Measurements from ENCODE around the gene TRIM69. TPM values are rescaled to one million over a fixed set of nuclear protein-coding genes. Genes with fewer than 3 reads are reported as not detected.
"Not testable (repeated sequence)": the region's sequence is repeated elsewhere in the genome, so short reads cannot be mapped to it uniquely, and the experiment has no call there.

TRIM69 gene
- total RNA-seq, 4 donors from 2014 or later = 7.3 to 13.6 (median 8.6) TPM

GRCh38 chr15:44734839-44735481 is 1.4 kb upstream of the TRIM69 start:
- intact Hi-C loops (cut with DNase I; ENCODE audit: low total_unique reads) = loop anchor here (5.0 kb wide), 2 partner anchors 68 to 153 kb away; no protein-coding TSS in a partner anchor
- WGBS, 2 donors = 69 to 71% methylated on average over 2 of the region's 2 CpGs
- no peak for TF ChIP-seq POLR2A (IDR thresholded peaks at IDR 0.05)
- no peak for DNase-seq (ENCODE audit: low spot score in 2 of 2)
- H3K4me3 ChIP-seq (ENCODE audit: low read depth, poor library complexity, severe bottlenecking) = no peak overlapping the region

- 57 to 69% methylated on average over 8 of the region's 8 CpGs for WGBS, 2 donors
- DNase-seq (ENCODE audit: low spot score in 2 of 2) = no peak
- TF ChIP-seq, protein P1, sequence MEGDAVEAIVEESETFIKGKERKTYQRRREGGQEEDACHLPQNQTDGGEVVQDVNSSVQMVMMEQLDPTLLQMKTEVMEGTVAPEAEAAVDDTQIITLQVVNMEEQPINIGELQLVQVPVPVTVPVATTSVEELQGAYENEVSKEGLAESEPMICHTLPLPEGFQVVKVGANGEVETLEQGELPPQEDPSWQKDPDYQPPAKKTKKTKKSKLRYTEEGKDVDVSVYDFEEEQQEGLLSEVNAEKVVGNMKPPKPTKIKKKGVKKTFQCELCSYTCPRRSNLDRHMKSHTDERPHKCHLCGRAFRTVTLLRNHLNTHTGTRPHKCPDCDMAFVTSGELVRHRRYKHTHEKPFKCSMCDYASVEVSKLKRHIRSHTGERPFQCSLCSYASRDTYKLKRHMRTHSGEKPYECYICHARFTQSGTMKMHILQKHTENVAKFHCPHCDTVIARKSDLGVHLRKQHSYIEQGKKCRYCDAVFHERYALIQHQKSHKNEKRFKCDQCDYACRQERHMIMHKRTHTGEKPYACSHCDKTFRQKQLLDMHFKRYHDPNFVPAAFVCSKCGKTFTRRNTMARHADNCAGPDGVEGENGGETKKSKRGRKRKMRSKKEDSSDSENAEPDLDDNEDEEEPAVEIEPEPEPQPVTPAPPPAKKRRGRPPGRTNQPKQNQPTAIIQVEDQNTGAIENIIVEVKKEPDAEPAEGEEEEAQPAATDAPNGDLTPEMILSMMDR (IDR thresholded peaks at IDR 0.05) = no peak
- no peak for TF ChIP-seq POLR2A (IDR thresholded peaks at IDR 0.05)
- intact Hi-C loops (cut with DNase I; ENCODE audit: low total_unique reads) = loop anchor here (5.0 kb wide), 1 partner anchor 68 kb away; no protein-coding TSS in a partner anchor
- H3K4me3 ChIP-seq (ENCODE audit: low read depth, poor library complexity, severe bottlenecking) = no peak overlapping the region
These were observed 697 bp upstream of the TRIM69 start for GRCh38 chr15:44735482-44736180.

GRCh38 chr15:44738340-44738984 is 2.1 kb downstream of the TRIM69 start:
- H3K4me3 ChIP-seq (ENCODE audit: low read depth, poor library complexity, severe bottlenecking) = no peak overlapping the region
- TF ChIP-seq POLR2A (IDR thresholded peaks at IDR 0.05) = no peak
- TF ChIP-seq, protein P1 (IDR thresholded peaks at IDR 0.05) = no peak
- intact Hi-C loops (cut with DNase I; ENCODE audit: low total_unique reads) = loop anchor here (5.0 kb wide), 1 partner anchor 71 kb away; no protein-coding TSS in a partner anchor
- no peak for DNase-seq (ENCODE audit: low spot score in 2 of 2)
- 69 to 71% methylated on average over 3 of the region's 3 CpGs for WGBS, 2 donors

- intact Hi-C loops (cut with DNase I; ENCODE audit: low total_unique reads) = loop anchor here (5.0 kb wide), 1 partner anchor 72 kb away; no protein-coding TSS in a partner anchor
- WGBS, 2 donors = 75 to 87% methylated on average over 22 to 24 of the region's 24 CpGs
- not testable (repeated sequence) for H3K4me3 ChIP-seq (ENCODE audit: low read depth, poor library complexity, severe bottlenecking); DNase-seq (ENCODE audit: low spot score in 2 of 2)
These were observed 3.0 kb downstream of the TRIM69 start for GRCh38 chr15:44739222-44739847.

GRCh38 chr15:44743454-44743853 is 7.1 kb downstream of the TRIM69 start:
- H3K4me3 ChIP-seq (ENCODE audit: low read depth, poor library complexity, severe bottlenecking); DNase-seq (ENCODE audit: low spot score in 2 of 2); intact Hi-C loops (cut with DNase I; ENCODE audit: low total_unique reads): not testable (repeated sequence)
- WGBS, 2 donors = 86 to 92% methylated on average over 2 of the region's 2 CpGs

DNA sequence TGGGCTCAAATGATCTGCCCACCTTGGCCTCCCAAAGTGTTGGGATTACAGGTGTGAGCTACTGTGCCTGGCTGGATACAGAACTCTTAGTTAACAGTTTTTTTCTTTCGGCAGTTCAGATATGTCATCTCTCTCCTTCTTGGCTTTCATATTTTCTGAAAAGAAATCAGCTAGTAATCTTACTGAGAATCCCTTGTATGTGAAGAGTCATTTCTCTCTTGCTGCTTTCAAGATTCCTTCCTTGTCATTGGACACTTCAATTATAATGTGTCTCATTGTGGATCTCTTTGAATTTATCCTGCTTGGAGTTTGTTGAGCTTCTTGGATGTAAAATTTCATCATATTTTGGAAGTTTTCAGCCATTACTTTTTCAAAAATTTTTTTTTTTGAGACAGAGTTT is 17.0 kb downstream of the TRIM69 start:
- DNase-seq (ENCODE audit: low spot score in 2 of 2) = no peak
- WGBS, 2 donors = 94 to 97% methylated on average over 1 of the region's 1 CpG
- intact Hi-C loops (cut with DNase I; ENCODE audit: low total_unique reads) = no loop called here
- TF ChIP-seq, protein P1 (IDR thresholded peaks at IDR 0.05) = no peak
- H3K4me3 ChIP-seq (ENCODE audit: low read depth, poor library complexity, severe bottlenecking) = no peak overlapping the region

DNA sequence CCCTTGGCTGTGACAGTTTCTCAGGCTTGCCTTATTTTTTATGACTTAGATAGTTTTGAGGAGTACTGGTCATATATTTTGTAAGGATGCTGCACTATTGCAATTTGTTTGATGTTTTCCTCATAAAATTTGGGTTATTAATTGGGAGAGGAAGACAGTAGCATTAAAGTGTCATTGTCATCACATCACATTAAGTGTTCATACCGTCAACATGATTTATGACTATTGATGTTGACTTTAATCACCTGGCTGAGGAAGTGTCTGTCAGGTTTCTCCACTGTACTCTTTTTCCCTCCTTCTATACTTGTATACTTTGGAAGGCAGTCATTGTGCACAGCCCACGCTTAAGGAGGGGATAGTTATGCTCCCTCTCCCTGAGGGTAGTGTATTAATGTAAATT is 26.9 kb downstream of the TRIM69 start:
- DNase-seq (ENCODE audit: low spot score in 2 of 2) = no peak
- no peak overlapping the region for H3K4me3 ChIP-seq (ENCODE audit: low read depth, poor library complexity, severe bottlenecking)
- 71 to 77% methylated on average over 2 of the region's 2 CpGs for WGBS, 2 donors
- TF ChIP-seq POLR2A (IDR thresholded peaks at IDR 0.05) = no peak
- TF ChIP-seq, protein P1 (IDR thresholded peaks at IDR 0.05) = no peak
- intact Hi-C loops (cut with DNase I; ENCODE audit: low total_unique reads) = no loop called here
